Measurements from ENCODE around the gene TAF4.

The TAF4 gene

GRCh38 chr20:61953037-61954021, 112.4 kb downstream of the TAF4 start:
- H3K4me1 ChIP-seq (ENCODE audit: control insufficient read depth in 1 of 2, insufficient read depth in 1 of 2, low read depth in 1 of 2, low read length in 1 of 2), result no peaks in the 10 kb centered on the region
- no peak overlapping the region for H3K27ac ChIP-seq
- H3K36me3 ChIP-seq, result no peaks in the 10 kb centered on the region
- no peak for TF ChIP-seq CTCF (IDR thresholded peaks at IDR 0.05)
- peaks cover 30% of the 10 kb centered on the region for H3K27me3 ChIP-seq
- H3K9me3 ChIP-seq, result no peaks in the 10 kb centered on the region
- no peak overlapping the region for H3K4me3 ChIP-seq (ENCODE audit: low read depth in 1 of 2, low read length in 1 of 2)

GRCh38 chr20:61951695-61952533, 113.8 kb downstream of the TAF4 start:
- H3K36me3 ChIP-seq, result no peaks in the 10 kb centered on the region
- H3K27ac ChIP-seq, result no peak overlapping the region
- H3K4me1 ChIP-seq (ENCODE audit: control insufficient read depth in 1 of 2, insufficient read depth in 1 of 2, low read depth in 1 of 2, low read length in 1 of 2), result no peaks in the 10 kb centered on the region
- TF ChIP-seq CTCF (IDR thresholded peaks at IDR 0.05), result no peak
- H3K27me3 ChIP-seq, result peaks cover 28% of the 10 kb centered on the region
- H3K4me3 ChIP-seq (ENCODE audit: low read depth in 1 of 2, low read length in 1 of 2), result no peak overlapping the region
- no peaks in the 10 kb centered on the region for H3K9me3 ChIP-seq

- no peak overlapping the region for H3K4me3 ChIP-seq (ENCODE audit: low read depth in 1 of 2, low read length in 1 of 2)
These were observed 115.0 kb downstream of the TAF4 start for GRCh38 chr20:61950641-61951071.

DNA sequence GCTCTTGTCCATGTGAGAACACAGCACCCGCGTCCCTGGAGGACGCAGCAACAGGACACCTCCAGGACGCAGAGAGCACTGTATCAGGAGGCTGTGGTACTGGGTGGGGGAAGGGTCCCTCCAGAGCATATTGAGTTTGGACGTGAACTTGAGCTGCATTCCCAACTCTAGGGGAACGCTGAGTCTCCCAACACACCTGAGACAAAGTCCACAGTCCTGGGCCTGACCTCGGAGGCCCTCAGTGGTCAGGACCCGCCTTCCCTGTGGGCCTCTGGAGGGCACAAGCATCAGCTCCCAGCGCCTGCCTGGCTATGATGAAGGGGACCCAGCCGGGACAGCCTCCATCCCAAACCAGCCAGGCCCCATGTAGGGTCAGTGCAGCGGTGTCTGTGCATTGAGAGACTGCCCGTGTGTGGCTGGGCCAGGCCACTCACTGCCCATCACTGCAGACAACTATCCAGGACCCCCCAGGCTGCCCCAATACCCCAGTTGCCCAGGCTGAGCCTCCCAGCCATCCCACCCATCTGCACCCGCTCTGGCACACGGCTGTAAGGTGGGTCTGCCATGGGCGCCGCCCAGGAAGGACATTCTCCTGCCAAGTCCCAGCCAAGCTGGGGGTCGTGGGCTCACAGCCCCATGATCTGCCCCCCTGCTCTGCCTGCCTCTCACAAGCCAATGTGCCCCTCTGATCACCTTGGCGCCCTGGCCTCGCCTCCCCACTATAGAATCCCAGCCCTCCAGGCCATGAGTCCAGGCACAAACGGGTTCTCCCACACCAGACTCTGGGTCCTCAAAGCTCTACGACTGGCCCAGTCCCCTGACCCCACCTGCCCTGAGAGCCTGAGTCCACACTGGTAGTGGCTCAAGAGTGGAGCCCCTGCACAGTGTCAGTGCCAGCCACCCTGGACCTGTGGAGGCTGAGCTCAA, 115.7 kb downstream of the TAF4 start:
- TF ChIP-seq CTCF (IDR thresholded peaks at IDR 0.05), result no peak
- no peaks in the 10 kb centered on the region for H3K36me3 ChIP-seq
- H3K27ac ChIP-seq, result no peak overlapping the region

More at GRCh38 chr20:61950641-61951071, 115.0 kb downstream of the TAF4 start:
- Histone ChIP-seq H3K36me3 (no peaks in the 10 kb centered on the region), H3K27me3 (peaks cover 17% of the 10 kb centered on the region), H3K27ac (no peak overlapping the region), H3K9me3 (no peaks in the 10 kb centered on the region), H3K4me1 (ENCODE audit: control insufficient read depth in 1 of 2, insufficient read depth in 1 of 2, low read depth in 1 of 2, low read length in 1 of 2) (no peaks in the 10 kb centered on the region)
- no peak for TF ChIP-seq CTCF (IDR thresholded peaks at IDR 0.05)

GRCh38 chr20:61949363-61949713, 116.3 kb downstream of the TAF4 start:
- Histone ChIP-seq H3K9me3 (no peaks in the 10 kb centered on the region), H3K4me3 (ENCODE audit: low read depth in 1 of 2, low read length in 1 of 2) (no peak overlapping the region), H3K4me1 (ENCODE audit: control insufficient read depth in 1 of 2, insufficient read depth in 1 of 2, low read depth in 1 of 2, low read length in 1 of 2) (no peaks in the 10 kb centered on the region), H3K36me3 (no peaks in the 10 kb centered on the region), H3K27me3 (peaks cover 6% of the 10 kb centered on the region), H3K27ac (no peak overlapping the region)
- TF ChIP-seq CTCF (IDR thresholded peaks at IDR 0.05), result no peak

More for the DNA sequence above, 115.7 kb downstream of the TAF4 start:
- Histone ChIP-seq H3K4me1 (ENCODE audit: control insufficient read depth in 1 of 2, insufficient read depth in 1 of 2, low read depth in 1 of 2, low read length in 1 of 2) (no peaks in the 10 kb centered on the region), H3K4me3 (ENCODE audit: low read depth in 1 of 2, low read length in 1 of 2) (no peak overlapping the region), H3K9me3 (no peaks in the 10 kb centered on the region), H3K27me3 (peaks cover 11% of the 10 kb centered on the region)

Measured in neutrophil (primary cell).